ENCODE data around the gene OSER1. TPM values are rescaled to one million over a fixed set of nuclear protein-coding genes. Genes with fewer than 3 reads are reported as not detected.

OSER1 gene
- total RNA-seq, 2 donors from 2014 or later = 21.9 to 35.2 TPM

DNA sequence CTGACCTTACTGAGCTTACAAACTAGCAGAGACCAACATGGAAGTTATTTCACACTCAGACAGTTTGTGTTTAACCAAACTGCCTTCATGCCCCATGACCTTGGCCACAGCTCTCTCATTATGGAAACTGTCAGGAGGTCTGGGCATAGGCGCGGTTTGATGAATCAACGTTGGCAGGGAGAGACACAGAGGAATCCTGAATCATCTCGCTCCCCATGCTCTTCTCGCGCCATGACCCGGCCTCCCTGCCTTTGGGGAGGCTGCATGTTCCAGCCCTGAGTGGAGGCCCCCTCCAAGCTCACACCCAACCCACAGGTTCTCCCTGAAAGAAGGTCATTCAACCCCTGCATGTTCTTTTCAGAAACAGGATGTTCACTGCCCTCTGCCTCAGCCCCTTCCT, 20.6 kb upstream of the OSER1 start:
- ATAC-seq (peak; percentile 14), DNase-seq (no peak)
- intact Hi-C loops (cut with DNase I, micrococcal nuclease) = no loop called here

DNA sequence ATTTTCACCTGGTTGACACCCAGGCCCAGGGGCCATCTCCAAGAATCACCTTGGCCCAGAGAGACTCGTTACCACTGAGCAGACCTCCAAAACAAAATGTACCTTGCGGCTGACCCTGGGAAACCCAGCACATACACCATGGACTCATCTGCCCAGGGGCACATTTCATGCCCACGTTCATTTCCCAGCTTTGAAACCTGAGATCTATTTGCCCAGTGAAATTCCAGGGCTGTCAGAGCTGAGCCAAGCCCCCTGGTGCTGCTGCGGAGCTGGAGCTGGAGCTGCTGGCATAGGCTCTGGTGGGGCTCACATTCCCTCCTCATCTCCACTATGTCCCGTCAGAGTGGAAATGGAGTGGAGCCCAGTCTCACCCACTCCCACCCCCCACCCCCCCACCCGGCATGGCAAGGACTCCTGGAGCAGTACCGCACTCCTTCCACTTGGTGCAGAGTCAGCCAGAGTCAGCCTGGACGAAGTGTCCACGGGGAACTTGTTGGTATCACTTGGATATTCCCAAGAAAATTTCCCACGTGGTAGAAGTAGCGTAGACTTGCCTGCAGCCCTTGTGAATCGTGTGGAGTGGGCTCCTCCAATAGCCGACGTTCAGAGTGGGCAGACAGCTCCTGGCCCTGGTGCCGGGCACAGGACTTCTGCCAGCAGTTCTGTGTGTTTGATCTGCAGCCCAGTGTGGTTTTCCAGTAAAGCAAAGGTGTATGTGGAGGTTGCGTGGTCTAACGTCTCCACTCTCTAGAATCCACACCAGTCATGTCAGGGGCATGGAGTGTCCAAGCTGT, 18.1 kb upstream of the OSER1 start:
- ATAC-seq (no peak), DNase-seq (no peak)
- intact Hi-C loops (cut with DNase I, micrococcal nuclease) = loop anchor here in 1 of 2 donors (10.0 kb wide), 1 partner anchor 86 kb away; the partner anchor contains the start of gene FITM2

DNA sequence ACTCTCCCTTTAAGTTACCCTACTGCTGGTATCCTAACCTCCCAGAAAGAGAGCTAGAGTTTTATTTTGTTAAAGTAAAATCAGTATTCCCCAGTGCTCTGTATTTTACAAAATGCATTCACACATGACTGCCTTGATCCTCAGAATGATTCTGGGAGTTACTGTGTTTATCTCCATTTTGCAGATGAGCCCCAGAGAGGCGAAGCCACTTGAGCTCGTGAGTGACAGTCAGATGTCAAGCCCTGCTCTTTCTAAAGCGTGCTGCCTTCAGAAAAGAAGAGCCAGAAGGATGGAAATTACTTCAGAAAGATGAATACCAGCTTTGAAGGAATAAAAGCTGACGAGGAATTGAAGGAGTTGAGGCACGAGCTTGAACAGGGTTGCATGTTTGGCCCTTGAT, 14.1 kb upstream of the OSER1 start:
- no peak for ATAC-seq
- intact Hi-C loops (cut with DNase I, micrococcal nuclease) = loop anchor here in 1 of 2 donors (10.0 kb wide), 1 partner anchor 90 kb away; the partner anchor contains the start of gene FITM2
- no peak for DNase-seq

DNA sequence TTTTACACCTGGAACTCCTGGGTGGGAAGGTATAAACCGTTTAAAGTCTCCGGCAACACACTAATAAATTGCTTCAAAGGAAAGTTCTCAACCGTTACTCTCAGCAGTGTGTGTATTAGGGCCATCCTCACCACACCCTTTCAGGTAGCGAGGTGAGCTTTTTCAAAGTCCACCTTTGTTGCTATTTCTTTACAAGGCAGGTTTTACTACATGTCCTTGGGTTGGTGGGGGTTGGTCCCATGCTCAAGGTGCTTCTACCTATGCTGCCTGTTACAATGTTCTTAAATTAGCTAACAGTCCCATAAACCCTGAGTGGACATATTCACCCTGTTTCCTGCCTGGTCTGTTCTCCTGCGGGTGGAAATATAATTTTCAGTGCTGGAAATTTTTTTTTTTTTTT, 13.2 kb upstream of the OSER1 start:
- intact Hi-C loops (cut with DNase I, micrococcal nuclease) = loop anchor here in 1 of 2 donors (10.0 kb wide), 1 partner anchor 91 kb away; the partner anchor contains the start of gene FITM2
- DNase-seq = peak; percentile 53 to 79
- ATAC-seq = peak; percentile 91

DNA sequence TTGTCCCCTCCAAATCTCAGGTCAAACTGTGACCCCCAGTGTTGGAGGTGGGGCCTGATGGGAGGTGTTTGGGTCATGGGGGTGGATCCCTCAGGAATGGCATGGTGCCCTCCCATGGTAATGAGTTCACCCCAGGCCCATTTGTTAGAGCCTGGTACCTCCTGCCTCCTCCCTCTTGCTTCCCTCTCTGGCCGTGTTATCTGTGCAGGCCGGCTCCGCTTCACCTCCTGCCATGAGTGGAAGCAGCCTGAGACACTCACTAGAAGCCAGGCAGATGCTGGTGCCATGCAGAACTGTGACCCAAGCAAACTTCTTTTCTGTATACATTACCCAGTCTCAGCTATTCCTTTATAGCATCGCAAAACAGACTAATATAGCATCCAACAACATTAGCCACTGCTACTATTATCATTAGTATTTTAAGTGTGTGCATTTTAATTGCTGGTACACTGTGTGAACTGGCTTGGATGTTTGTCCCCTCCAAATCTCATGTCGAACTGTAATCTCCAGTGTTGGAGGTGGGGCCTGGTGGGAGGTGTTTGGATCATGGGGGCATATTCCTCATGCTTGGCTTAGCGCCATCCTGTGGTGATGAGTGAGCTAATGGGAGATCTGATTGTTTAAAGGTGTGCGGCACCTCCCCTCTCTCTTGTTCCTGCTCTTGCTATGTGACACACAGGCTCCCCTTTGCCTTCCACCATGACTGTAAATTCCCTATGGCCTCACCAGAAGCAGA, 12.2 kb upstream of the OSER1 start:
- peak; percentile 16 for ATAC-seq
- intact Hi-C loops (cut with DNase I, micrococcal nuclease) = loop anchor here in 1 of 2 donors (10.0 kb wide), 1 partner anchor 92 kb away; the partner anchor contains the start of gene FITM2
- no peak for DNase-seq

DNA sequence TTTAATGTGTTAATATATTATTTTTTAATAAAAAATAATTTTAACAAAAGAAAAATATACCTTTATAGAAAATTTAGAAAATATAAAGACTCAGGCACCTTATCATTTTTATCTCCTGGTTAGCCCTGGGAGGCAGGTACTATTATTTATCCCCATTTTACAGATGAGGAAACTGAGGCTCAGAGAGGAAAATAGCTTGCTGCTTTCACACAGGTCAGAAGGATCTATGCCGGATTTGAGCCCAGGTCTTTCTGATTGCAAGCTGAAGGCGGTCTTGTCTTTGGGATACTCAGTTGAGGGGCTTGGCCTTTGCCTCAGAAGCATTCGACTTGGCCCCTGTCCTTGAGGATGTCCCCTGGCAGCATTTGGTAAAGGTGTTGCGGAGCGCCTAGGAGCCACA, 11.5 kb upstream of the OSER1 start:
- ATAC-seq (no peak), DNase-seq (no peak)
- intact Hi-C loops (cut with DNase I, micrococcal nuclease) = loop anchor here in 1 of 2 donors (10.0 kb wide), 1 partner anchor 93 kb away; the partner anchor contains the start of gene FITM2

DNA sequence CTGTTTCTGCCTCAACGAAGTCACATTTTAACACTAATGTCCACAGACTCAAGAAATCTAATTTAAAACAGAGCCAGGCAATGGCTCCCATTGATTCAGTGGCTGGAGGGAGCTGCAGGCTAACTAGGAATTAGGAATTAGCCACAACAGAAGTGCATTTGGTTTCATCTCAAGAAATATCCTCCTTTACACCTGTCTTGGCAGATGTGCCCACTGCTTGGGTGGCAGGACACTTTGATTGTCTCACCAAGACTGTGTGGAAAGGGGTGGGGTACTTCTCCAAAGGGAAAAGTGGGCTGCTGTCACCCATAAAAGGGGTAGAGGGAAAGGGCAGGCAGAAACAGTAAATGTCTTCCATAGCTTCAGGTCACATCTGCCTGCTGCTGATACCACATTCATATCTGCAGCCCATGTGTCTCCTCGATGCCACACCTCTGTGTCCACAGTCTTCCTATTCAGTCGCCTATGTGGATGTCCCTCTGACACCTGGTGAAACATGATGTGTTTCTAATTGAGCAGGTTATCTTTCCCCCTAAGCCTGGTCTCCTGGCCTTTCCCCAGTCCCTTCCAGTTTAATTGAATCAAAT, 10.9 kb upstream of the OSER1 start:
- DNase-seq (no peak), ATAC-seq (no peak)
- intact Hi-C loops (cut with DNase I, micrococcal nuclease) = loop anchor here in 1 of 2 donors (10.0 kb wide), 1 partner anchor 93 kb away; the partner anchor contains the start of gene FITM2

DNA sequence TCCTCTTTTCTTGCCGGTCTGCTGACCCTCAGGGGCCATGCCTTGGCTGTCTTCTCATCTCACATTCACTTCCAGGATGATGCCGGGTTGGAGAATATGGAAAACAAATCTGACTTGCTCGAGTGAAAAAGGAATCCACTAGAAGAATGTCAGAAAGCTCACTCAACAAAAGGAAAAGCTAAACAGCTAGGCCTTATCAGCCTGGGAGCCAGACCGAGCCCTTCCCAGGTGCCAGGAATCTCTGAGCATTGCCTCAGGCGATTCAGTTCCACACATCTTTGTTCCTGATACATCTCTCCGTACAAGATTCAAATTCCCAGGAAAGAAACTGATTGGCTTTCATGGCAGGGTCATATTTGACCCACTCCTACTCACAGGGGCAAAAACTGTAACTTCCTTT, 9.2 kb upstream of the OSER1 start:
- DNase-seq (no peak), ATAC-seq (no peak)
- intact Hi-C loops (cut with DNase I, micrococcal nuclease) = loop anchor here (5.0 to 10.0 kb wide), 5 partner anchors 88 to 385 kb away; partner anchors contain the start of gene FITM2 (in 1 of the 2)

DNA sequence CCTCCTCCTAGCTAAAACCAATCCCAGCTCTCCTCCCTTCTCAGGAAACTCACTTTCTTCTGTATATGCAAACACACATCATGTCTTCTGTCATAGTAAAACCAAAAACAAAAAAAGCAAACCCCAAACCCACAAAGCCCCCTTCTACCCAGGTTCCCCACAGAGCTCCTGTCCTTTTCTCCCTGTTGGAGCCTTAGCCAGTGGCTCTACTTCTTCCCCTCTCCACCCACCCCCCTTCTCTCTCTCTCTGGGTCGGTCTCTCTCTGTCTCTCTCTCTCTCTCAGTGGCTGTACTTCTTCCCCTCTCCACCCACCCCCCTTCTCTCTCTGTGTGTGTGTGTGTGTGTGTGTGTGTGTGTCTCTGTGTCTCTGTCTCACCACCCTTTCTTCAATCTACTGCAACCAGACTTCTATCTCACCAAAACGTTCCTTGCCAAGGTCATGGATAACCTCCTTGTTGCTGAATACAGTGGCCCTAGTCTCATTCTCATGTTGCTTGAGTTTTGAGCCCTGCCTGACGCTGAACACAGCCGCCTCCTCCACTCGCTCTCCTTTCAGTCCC, 8.7 kb upstream of the OSER1 start:
- ATAC-seq (no peak), DNase-seq (no peak)
- intact Hi-C loops (cut with DNase I, micrococcal nuclease) = loop anchor here in 1 of 2 donors (5.0 to 10.0 kb wide), 4 partner anchors 88 to 386 kb away; no protein-coding TSS in a partner anchor

DNA sequence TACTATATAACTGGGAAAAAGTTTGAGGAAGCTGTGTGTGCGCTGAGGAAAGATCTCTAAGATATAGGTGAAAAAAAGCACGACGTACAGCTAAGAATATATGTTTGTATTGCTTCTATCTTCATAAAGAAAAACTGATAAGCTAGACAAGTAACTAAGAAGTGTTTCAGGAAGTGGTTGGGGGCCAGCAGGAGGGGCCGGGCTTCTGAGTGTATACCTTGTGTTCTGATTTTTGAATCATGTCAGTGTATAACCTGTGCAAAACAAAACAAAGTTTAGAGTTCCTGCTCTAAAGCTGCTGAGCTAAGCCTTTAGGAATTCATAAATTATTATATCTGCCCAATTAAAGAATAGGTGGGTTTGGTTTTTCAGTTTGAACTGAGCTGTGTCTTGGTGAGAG, 7.9 kb upstream of the OSER1 start:
- ATAC-seq (no peak), DNase-seq (no peak)
- intact Hi-C loops (cut with DNase I, micrococcal nuclease) = loop anchor here in 1 of 2 donors (5.0 to 10.0 kb wide), 4 partner anchors 89 to 386 kb away; no protein-coding TSS in a partner anchor

DNA sequence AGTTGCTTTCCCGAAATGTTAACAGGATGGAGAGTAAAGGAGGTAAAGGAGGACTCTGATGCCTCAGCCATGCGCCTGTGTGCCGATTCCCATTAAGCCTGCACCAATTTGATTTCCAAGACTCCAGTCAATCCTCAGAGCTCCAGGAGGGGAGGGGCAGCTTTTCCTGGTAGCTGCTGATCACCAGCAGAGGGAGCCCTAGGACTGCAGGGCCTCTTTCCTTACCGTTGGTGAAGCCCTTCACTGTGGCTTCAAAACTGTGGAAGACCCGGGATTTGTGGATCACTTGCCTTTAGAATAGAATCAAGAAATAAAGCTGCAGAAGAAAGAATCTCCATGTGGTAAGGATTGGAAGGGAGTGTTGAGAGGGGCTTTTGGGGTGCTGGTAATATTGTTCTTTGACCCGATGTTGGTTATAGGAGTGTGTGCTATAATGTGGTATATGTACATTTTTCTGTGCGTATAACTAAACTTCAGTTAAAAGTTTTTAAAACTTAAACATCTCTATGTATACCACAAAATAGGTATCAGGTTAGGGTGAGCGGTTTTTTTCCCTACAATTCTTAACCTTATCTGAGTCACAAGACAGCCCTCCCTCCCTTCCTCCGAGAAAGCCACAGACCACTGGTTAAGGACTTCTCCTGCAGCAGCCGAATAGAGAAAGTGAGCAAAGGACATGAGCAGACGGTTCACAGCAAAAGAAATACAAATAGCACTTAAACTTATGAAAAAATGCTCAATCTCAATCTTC, 6.9 kb upstream of the OSER1 start:
- DNase-seq = peak; percentile 64 to 86
- ATAC-seq = peak; percentile 79
- intact Hi-C loops (cut with DNase I, micrococcal nuclease) = loop anchor here in 1 of 2 donors (5.0 to 10.0 kb wide), 4 partner anchors 90 to 387 kb away; no protein-coding TSS in a partner anchor

DNA sequence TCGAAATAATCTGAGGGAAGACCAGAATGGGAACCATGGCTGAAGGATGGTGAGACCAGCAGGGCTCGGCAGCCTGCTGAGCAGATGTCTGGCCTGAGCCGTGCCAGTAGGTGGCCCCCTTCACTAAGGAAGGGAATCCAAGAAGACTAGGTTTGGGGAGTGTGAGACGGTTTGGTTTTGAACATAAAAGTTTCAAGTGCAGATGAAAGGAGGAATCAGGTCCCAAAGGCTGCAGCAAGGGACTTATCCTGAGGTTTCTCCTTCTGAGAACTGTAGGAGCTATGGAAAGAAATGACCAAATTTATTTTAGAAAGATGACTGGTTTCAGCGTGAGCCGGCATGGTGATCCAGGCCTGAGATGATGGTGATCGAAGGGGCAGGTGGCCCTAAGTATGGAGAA, 4.6 kb upstream of the OSER1 start:
- DNase-seq = peak; percentile 67 to 84
- peak; percentile 14 for ATAC-seq

DNA sequence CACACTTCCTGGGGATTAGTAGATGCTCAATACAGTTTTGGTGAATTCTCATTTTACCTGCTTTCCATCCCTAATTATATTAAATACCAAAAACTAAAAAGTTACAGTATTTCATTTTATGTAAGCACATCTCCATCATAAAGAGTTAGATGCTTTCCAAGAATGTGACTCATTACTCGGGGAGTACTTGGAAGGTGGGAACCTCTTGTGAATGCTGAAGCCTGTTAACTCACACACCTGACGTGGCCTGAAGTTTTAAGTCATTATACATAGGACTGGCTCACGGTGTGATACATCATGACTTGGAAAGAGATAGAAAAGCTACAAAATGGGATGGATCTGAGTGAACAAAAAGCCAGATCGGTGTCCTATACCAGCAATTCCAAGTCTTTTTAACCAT, 2.2 kb upstream of the OSER1 start:
- ATAC-seq (no peak), DNase-seq (no peak)
- intact Hi-C loops (cut with DNase I, micrococcal nuclease) = loop anchor here in 1 of 2 donors (10.0 kb wide), 3 partner anchors 172 to 392 kb away; no protein-coding TSS in a partner anchor

More for the DNA sequence above, 4.6 kb upstream of the OSER1 start:
- intact Hi-C loops (cut with DNase I, micrococcal nuclease) = loop anchor here in 1 of 2 donors (5.0 to 10.0 kb wide), 4 partner anchors 92 to 390 kb away; no protein-coding TSS in a partner anchor

DNA sequence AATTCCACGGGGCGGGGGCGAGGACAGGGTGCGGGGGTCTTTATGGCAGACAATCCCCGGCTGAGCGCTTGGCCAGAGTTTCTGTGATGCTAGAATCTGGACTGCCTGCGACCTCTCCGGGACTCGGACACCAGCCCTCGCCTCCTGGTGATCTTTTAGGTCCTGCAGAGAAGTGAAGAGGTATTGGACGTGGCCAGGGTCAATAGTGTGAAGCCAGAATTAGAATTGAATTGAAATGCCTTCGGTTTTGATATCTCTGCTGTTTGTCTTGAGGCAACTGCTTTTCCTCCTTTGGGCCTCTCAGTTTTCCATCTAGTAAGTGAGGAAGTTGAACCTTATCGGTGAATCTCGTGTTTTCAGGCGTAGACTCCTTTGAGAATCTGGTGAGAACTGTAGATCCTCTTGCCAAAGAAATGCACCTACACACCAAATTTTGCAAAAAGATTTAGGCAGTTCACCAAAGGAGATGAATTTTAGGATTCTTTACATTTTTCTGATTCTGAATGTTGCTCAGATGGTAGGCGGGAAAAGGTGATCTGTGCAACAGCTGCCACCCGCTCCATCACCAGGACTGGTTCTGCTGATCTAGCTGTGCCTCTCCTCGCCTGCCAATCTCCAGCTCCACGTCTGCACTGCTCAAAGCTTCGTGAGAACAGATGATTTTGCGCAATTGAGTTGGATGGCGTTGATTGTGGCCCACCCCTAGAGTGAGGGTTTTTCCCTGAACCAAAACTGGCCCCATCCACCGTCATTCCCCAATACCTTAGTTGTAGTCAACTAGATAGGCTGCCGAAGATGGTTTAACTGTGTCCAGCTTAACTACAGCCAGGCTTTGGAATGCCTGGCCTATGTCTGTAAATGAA, 837 bp upstream of the OSER1 start:
- intact Hi-C loops (cut with DNase I, micrococcal nuclease) = loop anchor here in 1 of 2 donors (10.0 kb wide), 3 partner anchors 173 to 393 kb away; no protein-coding TSS in a partner anchor
- peak; percentile 1 for ATAC-seq

DNA sequence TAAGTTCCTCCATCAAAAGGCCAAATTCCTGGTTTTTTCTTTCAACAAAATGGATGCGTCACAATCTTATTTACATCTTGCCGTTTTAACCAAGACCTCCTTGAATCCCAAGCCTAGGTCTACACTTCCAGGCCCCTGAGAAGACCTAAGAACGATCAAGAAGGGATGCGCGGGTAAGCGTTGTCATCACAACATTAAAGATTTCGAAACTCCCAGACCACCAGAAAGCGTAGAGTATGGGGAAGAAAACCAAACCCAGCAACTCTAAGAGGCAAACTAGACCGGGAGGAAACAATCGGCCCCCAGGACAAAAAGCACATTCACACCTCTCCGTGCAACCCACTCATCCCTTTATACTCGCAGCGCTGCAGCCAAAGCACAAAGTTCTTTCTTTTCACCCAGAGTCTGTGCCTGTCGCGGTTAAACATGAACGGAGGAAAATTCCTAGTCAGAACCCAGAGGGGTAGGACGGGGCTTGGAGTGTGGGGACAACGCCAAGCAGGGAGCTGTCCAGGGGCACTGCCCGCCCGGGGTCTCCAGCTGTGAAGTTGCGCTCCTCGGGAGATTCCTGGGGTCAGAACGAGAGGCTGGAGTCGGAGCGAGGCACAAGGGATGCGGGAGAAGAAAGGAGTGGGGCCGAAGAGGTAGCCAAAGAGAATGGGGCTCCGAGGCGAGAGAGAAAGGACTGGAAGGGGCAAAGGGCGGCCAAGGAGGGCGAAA, 725 bp downstream of the OSER1 start:
- intact Hi-C loops (cut with DNase I, micrococcal nuclease) = loop anchor here in 1 of 2 donors (10.0 kb wide), 3 partner anchors 175 to 395 kb away; no protein-coding TSS in a partner anchor
- DNase-seq (no peak), ATAC-seq (peak; percentile 11)

More for the DNA sequence above, 837 bp upstream of the OSER1 start:
- peak; percentile 41 to 54 for DNase-seq

DNA sequence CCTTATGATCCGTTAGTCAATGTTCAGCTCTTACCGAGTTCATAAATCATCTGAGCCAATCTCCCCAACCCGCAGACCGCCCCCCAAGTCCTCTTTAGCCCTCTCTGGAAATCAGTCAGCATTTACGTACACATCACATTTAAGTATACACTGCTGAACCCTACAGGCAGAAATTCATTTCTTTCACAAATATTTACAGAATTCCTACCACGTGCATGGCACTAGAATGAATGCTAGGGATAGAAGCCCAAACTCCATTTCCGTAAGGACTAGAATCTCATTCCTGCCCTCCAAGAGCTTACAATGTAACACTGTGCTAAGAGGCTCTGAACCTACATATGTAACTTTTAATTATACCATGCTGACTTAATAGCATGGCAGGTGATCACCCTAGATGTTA, 1.8 kb downstream of the OSER1 start:
- DNase-seq = no peak

More for the DNA sequence above, 1.8 kb downstream of the OSER1 start:
- intact Hi-C loops (cut with DNase I, micrococcal nuclease) = no loop called here
- no peak for ATAC-seq
